HUES6 (cell line): ENCODE data around the gene UBE2Z.

Source experiments
- H3K27ac ChIP-seq: 2 replicates; pipeline ENCODE4 v1.7.0; 2013; ENCODE audit warnings: low read depth, mild to moderate bottlenecking, low read length, inconsistent platforms
- H3K27me3 ChIP-seq: 2 replicates; pipeline ENCODE4 v1.6.1; 2013; ENCODE audit warnings: low read length; ENCODE audit not compliant: control insufficient read depth, insufficient read depth
- H3K36me3 ChIP-seq: 2 replicates; pipeline ENCODE4 v1.6.1; 2013; ENCODE audit warnings: low read length; ENCODE audit not compliant: control insufficient read depth, insufficient read depth
- H3K4me1 ChIP-seq: 2 replicates; pipeline ENCODE4 v1.6.1; 2013; ENCODE audit warnings: low read length; ENCODE audit not compliant: control insufficient read depth, insufficient read depth
- H3K4me3 ChIP-seq: 2 replicates; pipeline ENCODE4 v1.5.1; 2013; ENCODE audit warnings: low read depth, low read length
- H3K9ac ChIP-seq: one replicate; pipeline ENCODE4 v1.6.1; 2013; ENCODE audit warnings: mild to moderate bottlenecking, low read length
- H3K9me3 ChIP-seq: 2 replicates; pipeline ENCODE4 v1.6.1; 2013; ENCODE audit warnings: low read depth, low read length; ENCODE audit not compliant: control insufficient read depth, insufficient read depth

UBE2Z gene

DNA sequence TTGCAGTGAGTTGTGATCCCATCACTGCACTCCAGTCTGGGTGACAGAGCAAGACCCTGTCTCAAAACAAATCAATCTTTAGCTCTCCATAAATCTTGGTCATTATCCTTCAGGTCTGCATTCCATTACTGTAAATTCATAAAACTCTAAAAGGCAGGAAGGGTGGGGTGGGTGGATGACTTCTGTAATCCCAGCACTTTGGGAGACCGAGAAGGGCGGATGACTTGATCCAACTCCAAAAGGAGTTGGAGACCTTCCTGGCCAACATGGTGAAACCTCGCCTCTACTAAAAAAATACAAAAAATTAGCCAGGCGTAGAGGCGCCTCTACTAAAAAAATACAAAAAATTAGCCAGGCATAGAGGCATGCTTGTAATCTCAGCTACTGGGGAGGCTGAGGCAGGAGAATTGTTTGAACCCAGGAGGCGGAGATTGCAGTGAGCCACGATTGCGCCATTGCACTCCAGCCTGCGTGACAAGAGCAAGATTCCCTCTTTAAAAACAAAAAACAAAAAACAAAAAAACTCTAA, 2.2 kb upstream of the UBE2Z start:
- Histone ChIP-seq H3K4me1 (peaks cover 12% of the 10 kb centered on the region), H3K4me3 (no peak overlapping the region), H3K27ac (no peak overlapping the region), H3K27me3 (no peaks in the 10 kb centered on the region), H3K9me3 (no peaks in the 10 kb centered on the region), H3K36me3 (peaks cover 15% of the 10 kb centered on the region), H3K9ac (no peak overlapping the region)

GRCh38 chr17:48907713-48908046, 527 bp upstream of the UBE2Z start:
- H3K9ac ChIP-seq: peak overlapping the region; percentile 78
- H3K9me3 ChIP-seq: no peaks in the 10 kb centered on the region
- peak overlapping the region; percentile 61 for H3K4me3 ChIP-seq
- peak overlapping the region; percentile 75 for H3K27ac ChIP-seq
- peaks cover 31% of the 10 kb centered on the region for H3K36me3 ChIP-seq
- H3K4me1 ChIP-seq: peaks cover 12% of the 10 kb centered on the region
- H3K27me3 ChIP-seq: no peaks in the 10 kb centered on the region

DNA sequence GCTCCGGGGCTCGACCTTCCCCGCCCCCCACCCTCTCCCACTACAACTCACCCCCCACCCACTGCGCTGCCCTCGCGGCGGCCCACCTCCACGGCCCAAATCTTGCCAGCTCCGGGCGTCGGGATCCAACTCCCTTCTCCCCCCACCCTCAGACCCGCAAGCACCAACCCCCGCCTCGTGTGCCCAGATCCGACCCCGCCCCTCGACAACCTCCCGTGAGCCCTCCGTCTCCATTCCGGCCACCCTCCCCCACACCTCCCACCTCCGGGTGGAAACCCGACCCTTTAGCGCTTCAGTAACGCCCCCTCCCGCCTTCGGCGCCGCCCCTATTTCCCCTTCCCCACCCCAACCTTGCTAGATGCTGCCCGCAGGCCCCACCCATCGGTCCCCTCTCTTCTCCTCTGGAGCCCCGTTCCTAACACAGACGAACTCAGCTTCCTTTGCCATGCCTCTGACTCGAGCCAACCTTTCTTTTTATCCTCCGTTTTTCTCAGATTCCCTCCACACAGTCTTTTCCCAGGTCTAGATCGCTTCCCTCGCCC, 717 bp downstream of the UBE2Z start:
- Histone ChIP-seq H3K4me1 (peaks cover 12% of the 10 kb centered on the region), H3K9ac (peak overlapping the region; percentile 84), H3K36me3 (peaks cover 44% of the 10 kb centered on the region), H3K4me3 (peak overlapping the region; percentile 61), H3K9me3 (no peaks in the 10 kb centered on the region), H3K27ac (peak overlapping the region; percentile 90; the same call in 1 of the 2 replicates), H3K27me3 (no peaks in the 10 kb centered on the region)

DNA sequence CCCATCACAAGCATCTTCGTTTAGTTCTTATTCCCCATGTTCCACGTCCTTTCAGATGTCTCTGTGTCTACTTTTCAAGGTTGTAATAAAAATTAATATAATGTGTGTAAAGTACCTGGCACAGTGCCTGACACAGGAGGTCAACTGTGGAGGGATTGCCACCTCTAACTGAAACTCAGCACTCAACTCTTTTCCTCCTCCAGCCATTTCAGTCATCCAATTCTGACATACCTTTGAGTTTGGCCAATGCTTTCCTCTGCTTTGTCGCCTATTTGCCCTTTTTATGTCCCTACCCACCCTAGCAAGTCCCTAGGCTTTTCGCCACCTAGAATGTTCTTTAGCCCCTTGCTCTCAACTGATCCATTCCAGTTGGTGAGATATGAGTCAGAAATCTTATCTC, 1.6 kb downstream of the UBE2Z start:
- H3K9ac ChIP-seq: no peak overlapping the region
- H3K27ac ChIP-seq: no peak overlapping the region
- peaks cover 12% of the 10 kb centered on the region for H3K4me1 ChIP-seq
- no peaks in the 10 kb centered on the region for H3K27me3 ChIP-seq
- no peaks in the 10 kb centered on the region for H3K9me3 ChIP-seq
- peaks cover 50% of the 10 kb centered on the region for H3K36me3 ChIP-seq
- peak overlapping the region; percentile 61 for H3K4me3 ChIP-seq

DNA sequence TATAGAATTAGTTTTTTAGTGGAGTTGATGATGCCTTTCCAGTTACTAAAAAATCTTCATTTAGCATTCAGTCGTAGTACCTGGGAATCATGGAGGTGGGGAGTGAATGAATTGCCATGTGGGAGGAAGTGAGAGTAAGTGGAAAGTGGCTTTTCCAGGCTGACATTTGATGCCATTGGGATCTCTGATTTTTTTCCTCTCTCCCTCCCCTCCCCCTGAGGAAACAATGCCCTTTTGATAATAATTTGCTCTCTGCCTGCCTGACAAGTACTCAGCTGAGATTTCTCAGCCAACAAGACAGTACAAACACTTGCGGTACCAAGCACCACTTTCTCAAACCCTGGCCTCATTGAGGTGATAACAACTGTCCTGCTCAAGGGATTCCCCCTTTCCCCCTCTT, 2.2 kb downstream of the UBE2Z start:
- no peak overlapping the region for H3K9ac ChIP-seq
- peaks cover 56% of the 10 kb centered on the region for H3K36me3 ChIP-seq
- H3K4me3 ChIP-seq: peak overlapping the region; percentile 61; the same call in 1 of the 2 replicates
- no peaks in the 10 kb centered on the region for H3K9me3 ChIP-seq
- H3K27me3 ChIP-seq: no peaks in the 10 kb centered on the region
- peaks cover 12% of the 10 kb centered on the region for H3K4me1 ChIP-seq
- H3K27ac ChIP-seq: no peak overlapping the region

DNA sequence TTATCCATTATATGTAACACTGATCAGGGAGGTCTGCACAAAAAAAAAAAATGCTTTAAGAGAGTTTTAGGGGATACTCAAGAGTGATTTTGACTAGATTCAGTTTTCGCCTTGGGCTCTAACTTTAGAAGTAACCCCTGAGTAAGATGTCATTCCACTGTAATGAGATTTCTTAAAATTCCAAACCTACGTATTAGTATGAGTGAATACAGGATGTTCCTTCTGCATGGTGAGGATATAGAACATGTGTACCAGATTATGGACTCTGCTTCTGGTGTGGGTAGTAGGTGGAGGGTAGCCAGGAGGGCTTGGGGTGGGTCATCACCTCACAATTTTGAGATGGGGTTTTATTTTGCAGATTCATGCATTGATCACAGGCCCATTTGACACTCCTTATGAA, 4.3 kb downstream of the UBE2Z start:
- Histone ChIP-seq H3K9me3 (no peaks in the 10 kb centered on the region), H3K4me1 (peaks cover 12% of the 10 kb centered on the region), H3K27me3 (no peaks in the 10 kb centered on the region), H3K36me3 (peaks cover 76% of the 10 kb centered on the region), H3K9ac (no peak overlapping the region), H3K27ac (no peak overlapping the region), H3K4me3 (no peak overlapping the region)

GRCh38 chr17:48915459-48916282, 7.5 kb downstream of the UBE2Z start:
- Histone ChIP-seq H3K9ac (no peak overlapping the region), H3K27me3 (no peaks in the 10 kb centered on the region), H3K4me3 (no peak overlapping the region), H3K36me3 (peaks cover 96% of the 10 kb centered on the region), H3K27ac (no peak overlapping the region), H3K4me1 (peaks cover under 1% of the 10 kb centered on the region; the same call in 1 of the 2 replicates), H3K9me3 (no peaks in the 10 kb centered on the region)

DNA sequence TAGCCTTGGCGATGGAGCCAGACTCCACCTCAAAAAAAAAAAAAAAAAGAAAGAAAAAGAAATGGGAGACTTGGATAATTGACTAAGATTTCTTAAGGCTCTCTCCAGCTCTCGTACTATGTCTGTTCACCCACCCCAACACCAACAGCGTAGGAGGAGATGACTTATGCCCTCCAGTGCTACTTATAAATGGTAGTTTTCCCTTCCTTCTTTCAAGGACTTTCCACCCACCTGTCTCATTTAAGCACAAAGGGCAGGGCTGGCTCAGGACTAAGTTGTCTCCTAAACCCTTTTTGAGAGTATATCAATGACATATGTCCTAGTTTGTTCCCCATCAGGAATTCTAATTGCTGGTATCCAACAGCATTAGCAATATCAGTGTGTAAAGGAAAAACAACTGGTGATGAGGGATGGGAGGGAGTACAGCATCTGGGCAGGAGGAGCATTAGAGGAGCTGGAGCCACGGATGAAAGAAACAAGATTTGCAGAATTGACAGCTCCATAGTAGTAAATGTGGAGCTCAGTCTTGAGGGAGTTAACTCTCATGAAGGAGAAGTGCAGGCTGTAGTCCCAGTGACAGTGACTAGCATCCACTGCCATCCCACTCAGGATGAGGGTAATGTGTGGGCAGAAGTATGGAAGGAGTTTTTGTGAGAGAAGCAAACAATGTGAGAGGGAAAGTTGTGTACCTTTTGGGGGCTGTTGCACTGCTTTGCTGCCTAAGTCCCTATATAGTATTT, 17.2 kb downstream of the UBE2Z start:
- Histone ChIP-seq H3K9ac (no peak overlapping the region), H3K36me3 (peaks cover 98% of the 10 kb centered on the region), H3K27ac (no peak overlapping the region)

GRCh38 chr17:48925991-48926342, 17.8 kb downstream of the UBE2Z start:
- peaks cover 98% of the 10 kb centered on the region for H3K36me3 ChIP-seq
- H3K27me3 ChIP-seq: no peaks in the 10 kb centered on the region
- H3K9me3 ChIP-seq: no peaks in the 10 kb centered on the region
- H3K4me3 ChIP-seq: no peak overlapping the region
- no peaks in the 10 kb centered on the region for H3K4me1 ChIP-seq
- no peak overlapping the region for H3K9ac ChIP-seq
- H3K27ac ChIP-seq: no peak overlapping the region

More for the DNA sequence above, 17.2 kb downstream of the UBE2Z start:
- Histone ChIP-seq H3K4me1 (no peaks in the 10 kb centered on the region), H3K27me3 (no peaks in the 10 kb centered on the region), H3K4me3 (no peak overlapping the region), H3K9me3 (no peaks in the 10 kb centered on the region)

- no peak overlapping the region for H3K27ac ChIP-seq
- peaks cover 100% of the 10 kb centered on the region for H3K36me3 ChIP-seq
Measured at GRCh38 chr17:48927978-48928745, 20.0 kb downstream of the UBE2Z start.

More at GRCh38 chr17:48927978-48928745, 20.0 kb downstream of the UBE2Z start:
- H3K4me3 ChIP-seq: no peak overlapping the region
- no peaks in the 10 kb centered on the region for H3K4me1 ChIP-seq
- H3K9me3 ChIP-seq: no peaks in the 10 kb centered on the region
- no peaks in the 10 kb centered on the region for H3K27me3 ChIP-seq
- no peak overlapping the region for H3K9ac ChIP-seq
